H9 (cell line): ENCODE measurements around the gene SH3RF3. TPM values are rescaled to one million over a fixed set of nuclear protein-coding genes. Genes with fewer than 3 reads are reported as not detected.
"Not testable (repeated sequence)": the region's sequence is repeated elsewhere in the genome, so short reads cannot be mapped to it uniquely, and the experiment has no call there.

ENCODE experiments used
- DNase-seq: peaks from one replicate; pipeline ENCODE4 v3.0.0-alpha.2; 2017
- H2AFZ ChIP-seq: one replicate; pipeline ENCODE4 v1.6.1; 2013; ENCODE audit warnings: mild to moderate bottlenecking, low read length, control low read depth, moderate library complexity
- H2AK5ac ChIP-seq: 2 replicates; pipeline ENCODE4 v1.6.1; 2013; ENCODE audit warnings: low read length, control low read depth, mixed read lengths; ENCODE audit not compliant: insufficient read length
- H2BK120ac ChIP-seq: one replicate; pipeline ENCODE4 v1.6.1; 2013; ENCODE audit warnings: low read depth, mild to moderate bottlenecking, low read length, control low read depth, inconsistent platforms; ENCODE audit not compliant: poor library complexity, severe bottlenecking
- H2BK12ac ChIP-seq: 2 replicates; pipeline ENCODE4 v1.6.1; 2013; ENCODE audit warnings: low read length, control low read depth, mixed read lengths, low read depth; ENCODE audit not compliant: insufficient read length
- H2BK15ac ChIP-seq: 2 replicates; pipeline ENCODE4 v1.6.1; 2013; ENCODE audit warnings: low read depth, low read length, control low read depth
- H2BK20ac ChIP-seq: one replicate; pipeline ENCODE4 v1.6.1; 2013; ENCODE audit warnings: low read depth, mild to moderate bottlenecking, low read length, control low read depth, inconsistent platforms; ENCODE audit not compliant: poor library complexity, severe bottlenecking
- H2BK5ac ChIP-seq: 2 replicates; pipeline ENCODE4 v1.6.1; 2013; ENCODE audit warnings: low read length, control low read depth, mixed read lengths; ENCODE audit not compliant: insufficient read length
- H3K14ac ChIP-seq: 2 replicates; pipeline ENCODE4 v1.6.1; 2013; ENCODE audit warnings: low read length, control low read depth; ENCODE audit not compliant: insufficient read depth
- H3K18ac ChIP-seq: 2 replicates; pipeline ENCODE4 v1.6.1; 2013; ENCODE audit warnings: low read depth, mild to moderate bottlenecking, mixed read lengths, low read length, control low read depth; ENCODE audit not compliant: insufficient read length
- H3K23ac ChIP-seq: 2 replicates; pipeline ENCODE4 v1.6.1; 2013; ENCODE audit warnings: low read length, control low read depth, mixed read lengths, low read depth; ENCODE audit not compliant: insufficient read length
- H3K23me2 ChIP-seq: 2 replicates; pipeline ENCODE4 v1.6.1; 2013; ENCODE audit warnings: low read depth, mild to moderate bottlenecking, mixed read lengths, low read length, control low read depth; ENCODE audit not compliant: insufficient read length, poor library complexity, severe bottlenecking
- H3K27ac ChIP-seq: 2 replicates; pipeline ENCODE4 v1.5.1; 2013; ENCODE audit warnings: low read length, control low read depth, mixed read lengths, low read depth; ENCODE audit not compliant: insufficient read length
- H3K27me3 ChIP-seq: 2 replicates; pipeline ENCODE4 v1.6.1; 2013; ENCODE audit warnings: low read length, control low read depth, inconsistent platforms; ENCODE audit not compliant: insufficient read depth
- H3K4ac ChIP-seq: 2 replicates; pipeline ENCODE4 v1.6.1; 2013; ENCODE audit warnings: low read depth, mild to moderate bottlenecking, control low read depth, inconsistent platforms, low read length, moderate library complexity
- H3K4me1 ChIP-seq: 2 replicates; pipeline ENCODE4 v1.6.1; 2013; ENCODE audit warnings: low read length, control low read depth, inconsistent platforms; ENCODE audit not compliant: insufficient read depth
- H3K4me2 ChIP-seq: 2 replicates; pipeline ENCODE4 v1.6.1; 2013; ENCODE audit warnings: low read length, control low read depth, mixed read lengths; ENCODE audit not compliant: insufficient read length, insufficient read depth
- H3K56ac ChIP-seq: 2 replicates; pipeline ENCODE4 v1.6.1; 2013; ENCODE audit warnings: low read depth, mild to moderate bottlenecking, mixed read lengths, low read length, control low read depth; ENCODE audit not compliant: insufficient read length
- H3K79me1 ChIP-seq: 2 replicates; pipeline ENCODE4 v1.6.1; 2013; ENCODE audit warnings: low read depth, mild to moderate bottlenecking, moderate library complexity, low read length, control low read depth, inconsistent platforms; ENCODE audit not compliant: insufficient read depth, poor library complexity, severe bottlenecking
- H3K79me2 ChIP-seq: 2 replicates; pipeline ENCODE4 v1.6.1; 2013; ENCODE audit warnings: low read length, control low read depth, inconsistent platforms; ENCODE audit not compliant: insufficient read depth
- H3K9ac ChIP-seq: 2 replicates; pipeline ENCODE4 v1.6.1; 2013; ENCODE audit warnings: low read length, control low read depth, mixed read lengths; ENCODE audit not compliant: insufficient read length; ENCODE audit errors: extremely low read depth
- H3K9me3 ChIP-seq: one replicate; pipeline ENCODE4 v1.6.1; 2013; ENCODE audit warnings: low read depth, low read length, inconsistent platforms; ENCODE audit not compliant: control insufficient read depth
- H3T11ph ChIP-seq: one replicate; pipeline ENCODE4 v1.6.1; 2013; ENCODE audit warnings: mild to moderate bottlenecking, low read length, control low read depth, inconsistent platforms
- H4K20me1 ChIP-seq: one replicate; pipeline ENCODE4 v1.6.1; 2013; ENCODE audit not compliant: control insufficient read depth, insufficient read length, insufficient read depth
- H4K5ac ChIP-seq: 2 replicates; pipeline ENCODE4 v1.6.1; 2013; ENCODE audit warnings: low read depth, mild to moderate bottlenecking, mixed read lengths, low read length, control low read depth; ENCODE audit not compliant: insufficient read length
- H4K8ac ChIP-seq: replicated peaks from 2 replicates; pipeline ENCODE4 v1.6.1; 2013; ENCODE audit warnings: low read length, control low read depth, mixed read lengths, low read depth; ENCODE audit not compliant: insufficient read length
- H4K91ac ChIP-seq: 2 replicates; pipeline ENCODE4 v1.6.1; 2013; ENCODE audit warnings: low read depth, mild to moderate bottlenecking, moderate library complexity, mixed read lengths, low read length, control low read depth; ENCODE audit not compliant: insufficient read length
- H3K27ac Mint-ChIP-seq, 3 experiments: 2 replicates in 2 of 3; 3 replicates in 1 of 3; pipeline ENCODE4 v1.8.0; 2020 to 2021; ENCODE audit warnings: mixed read lengths in 3 of 3, mild to moderate bottlenecking in 1 of 3, moderate library complexity in 1 of 3
- H3K27me3 Mint-ChIP-seq: 2 replicates; pipeline ENCODE4 v1.8.0; 2021; ENCODE audit warnings: low read depth, mild to moderate bottlenecking, moderate library complexity, mixed read lengths
- H3K36me3 Mint-ChIP-seq, 3 experiments: 2 replicates in 2 of 3; 3 replicates in 1 of 3; pipeline ENCODE4 v1.8.0; 2020 to 2021; ENCODE audit warnings: low read depth in 3 of 3, mixed read lengths in 3 of 3; ENCODE audit not compliant: insufficient read depth in 1 of 3
- H3K4me1 Mint-ChIP-seq, 2 experiments: 2 replicates each; pipeline ENCODE4 v1.8.0; 2020; ENCODE audit warnings: mixed read lengths in 2 of 2
- H3K4me3 Mint-ChIP-seq, 2 experiments: 2 replicates in 1 of 2; 3 replicates in 1 of 2; pipeline ENCODE4 v1.8.0; 2020 to 2021; ENCODE audit warnings: mild to moderate bottlenecking in 2 of 2, mixed read lengths in 2 of 2, moderate library complexity in 1 of 2
- H3K9me3 Mint-ChIP-seq, 2 experiments: 2 replicates in 1 of 2; 3 replicates in 1 of 2; pipeline ENCODE4 v1.8.0; 2020; ENCODE audit warnings: mild to moderate bottlenecking in 2 of 2, mixed read lengths in 2 of 2, moderate library complexity in 1 of 2
- CTCF ChIP-seq: fragments of 200-600 bp; sonication (generic); conservative IDR thresholded peaks from 3 replicates; pipeline ENCODE4 v1.8.0; 2021; ENCODE audit warnings: antibody characterized with exemption, mild to moderate bottlenecking
- WGBS: extraction: QIAGEN DNeasy Blood & Tissue Kit; methylation state at CpG from one replicate; pipeline ENCODE4 v1.1.7; 2013; ENCODE audit warnings: missing lambda C conversion rate, low lambda C conversion rate, mixed read lengths; ENCODE audit not compliant: insufficient read length; ENCODE audit errors: extremely low coverage; 5-methylcytosine and 5-hydroxymethylcytosine counted together
- total RNA-seq: library from RNA; stranded (reverse); gene quantifications from 2 replicates; pipeline ENCODE4 v1.2.1, GENCODE V29; 2021

Gene SH3RF3
- total RNA-seq, 1 experiment from 2014 or later: 0.46 TPM

GRCh38 chr2:109120166-109120565 lies 8.8 kb upstream of the SH3RF3 start:
- peaks cover 8% of the 10 kb centered on the region for H3K9me3 ChIP-seq
- H3K27me3 Mint-ChIP-seq: peaks cover 41% of the 10 kb centered on the region
- no peak for DNase-seq
- H3T11ph ChIP-seq: no peak overlapping the region
- no peak overlapping the region for H3K27ac Mint-ChIP-seq
- H3K23me2 ChIP-seq: no peaks in the 10 kb centered on the region
- no peak overlapping the region for H4K5ac ChIP-seq
- H3K27me3 ChIP-seq: no peaks in the 10 kb centered on the region
- H2BK20ac ChIP-seq: no peak overlapping the region
- H3K18ac ChIP-seq: no peak overlapping the region
- 0 out of 4 replicates have a peak, but pooled peaks cover under 1 to 6% of the 10 kb centered on the region in 2 experiments for H3K4me1 Mint-ChIP-seq
- H3K79me2 ChIP-seq: no peaks in the 10 kb centered on the region
- no peak overlapping the region for H2BK5ac ChIP-seq
- no peak overlapping the region for H3K4ac ChIP-seq
- H4K8ac ChIP-seq: no peak overlapping the region
- H3K4me2 ChIP-seq: no peak overlapping the region
- no CpG with 5 or more reads among the region's 3 CpGs for WGBS
- H3K36me3 Mint-ChIP-seq: peaks cover 8 to 11% (median 9%) of the 10 kb centered on the region in 3 experiments
- no peaks in the 10 kb centered on the region for H4K20me1 ChIP-seq
- H2BK12ac ChIP-seq: no peak overlapping the region
- H2BK120ac ChIP-seq: no peak overlapping the region
- no peak overlapping the region for H4K91ac ChIP-seq
- no peak overlapping the region for H3K56ac ChIP-seq
- no peak overlapping the region for H3K23ac ChIP-seq
- H2AFZ ChIP-seq: no peak overlapping the region
- TF ChIP-seq CTCF: no peak
- no peak overlapping the region for H3K9ac ChIP-seq
- H2BK15ac ChIP-seq: no peak overlapping the region
- H2AK5ac ChIP-seq: no peak overlapping the region
- H3K9me3 Mint-ChIP-seq: peaks cover 24 to 25% of the 10 kb centered on the region in 2 experiments
- no peaks in the 10 kb centered on the region for H3K79me1 ChIP-seq
- no peaks in the 10 kb centered on the region for H3K4me1 ChIP-seq
- no peak overlapping the region; the same call in 1 of the 2 replicates for H3K14ac ChIP-seq
- no peak overlapping the region for H3K4me3 Mint-ChIP-seq
- no peak overlapping the region for H3K27ac ChIP-seq

- not testable (repeated sequence) for H3K27ac ChIP-seq, H2AK5ac ChIP-seq, H3K4ac ChIP-seq, H3K79me1 ChIP-seq, H3K27ac Mint-ChIP-seq, H3K4me2 ChIP-seq, H2BK12ac ChIP-seq, H2BK120ac ChIP-seq, H2AFZ ChIP-seq, H3K27me3 ChIP-seq, H3T11ph ChIP-seq, H3K4me3 Mint-ChIP-seq, H2BK5ac ChIP-seq, H3K9ac ChIP-seq, H3K4me1 Mint-ChIP-seq, H4K20me1 ChIP-seq, H3K14ac ChIP-seq, H4K8ac ChIP-seq, H3K56ac ChIP-seq, H3K79me2 ChIP-seq, H3K4me1 ChIP-seq, H4K5ac ChIP-seq, H3K23ac ChIP-seq, DNase-seq, H3K23me2 ChIP-seq, H2BK20ac ChIP-seq, H4K91ac ChIP-seq, H3K18ac ChIP-seq, H3K9me3 ChIP-seq, H2BK15ac ChIP-seq
- Mint-ChIP-seq H3K9me3 (peaks cover 24 to 25% of the 10 kb centered on the region in 2 experiments), H3K36me3 (peaks cover 8 to 11% (median 9%) of the 10 kb centered on the region in 3 experiments), H3K27me3 (peaks cover 39% of the 10 kb centered on the region)
- no CpG with 5 or more reads among the region's 10 CpGs for WGBS
Measured at GRCh38 chr2:109120686-109121085, 8.3 kb upstream of the SH3RF3 start.
